Lung (tissue), 12 donors: ENCODE measurements around the gene MFN1. TPM values are rescaled to one million over a fixed set of nuclear protein-coding genes. Genes with fewer than 3 reads are reported as not detected.

Source experiments
- ATAC-seq: fragments of 200-7000 bp; cut with Tn5 transposase; one replicate; pipeline ENCODE4 v1.9.1; 2020; ENCODE audit warnings: moderate number of reproducible peaks; ENCODE audit not compliant: insufficient read depth, low FRiP score
- DNase-seq, 3 donors: peaks; one replicate each; pipeline ENCODE4 v3.0.0-alpha.2; 2013 to 2017
- H3K27ac ChIP-seq, 2 donors: one replicate each; pipeline ENCODE4 v1.5.1; 2013; ENCODE audit warnings: mild to moderate bottlenecking in 2 of 2, moderate library complexity in 2 of 2, control low read depth in 1 of 2, inconsistent platforms in 1 of 2, low read depth in 1 of 2, low read length in 1 of 2
- H3K27me3 ChIP-seq, 3 donors: one replicate each; pipeline ENCODE4 v1.5.1; 2013; ENCODE audit warnings: low read length in 2 of 3; ENCODE audit not compliant: control insufficient read depth in 3 of 3, insufficient read depth in 3 of 3
- H3K36me3 ChIP-seq, 4 donors: one replicate each; pipeline ENCODE4 v1.5.1; 2013; ENCODE audit warnings: low read length in 4 of 4, mild to moderate bottlenecking in 1 of 4, moderate library complexity in 1 of 4; ENCODE audit not compliant: control insufficient read depth in 4 of 4, insufficient read depth in 4 of 4
- H3K4me1 ChIP-seq, 5 donors: one replicate each; pipeline ENCODE4 v1.5.1; 2013; ENCODE audit warnings: low read length in 5 of 5, mild to moderate bottlenecking in 2 of 5, moderate library complexity in 1 of 5; ENCODE audit not compliant: control insufficient read depth in 5 of 5, insufficient read depth in 5 of 5
- H3K4me3 ChIP-seq: one replicate; pipeline ENCODE4 v1.5.1; 2013; ENCODE audit warnings: mild to moderate bottlenecking, control low read depth, moderate library complexity
- H3K9ac ChIP-seq, 2 donors: one replicate each; pipeline ENCODE4 v1.5.1; 2013; ENCODE audit warnings: low read length in 2 of 2, control low read depth in 1 of 2; ENCODE audit not compliant: insufficient read depth in 1 of 2
- H3K9me3 ChIP-seq, 4 donors: one replicate each; pipeline ENCODE4 v1.5.1; 2013; ENCODE audit warnings: low read length in 3 of 4, mild to moderate bottlenecking in 1 of 4, moderate library complexity in 1 of 4; ENCODE audit not compliant: control insufficient read depth in 4 of 4, insufficient read depth in 3 of 4
- WGBS, 2 donors: extraction: QIAGEN DNeasy Blood & Tissue Kit; methylation state at CpG; one replicate each; pipeline ENCODE4 v1.1.7; 2013; 5-methylcytosine and 5-hydroxymethylcytosine counted together
- polyA plus RNA-seq, 2 donors: library from polyadenylated mRNA; stranded (reverse); fragments of 200-250 nt; gene quantifications; one replicate each; pipeline ENCODE4 v1.2.1, GENCODE V29; 2013
- total RNA-seq, 2 donors: library from RNA; depleted of rRNA in 1 of 2; stranded (reverse); fragments of >200 nt in 1 of 2; gene quantifications; one replicate each; pipeline ENCODE4 v1.2.1, GENCODE V29; 2014 to 2021
- TF ChIP-seq, protein P1 (sequence below): IDR thresholded peaks from 2 replicates; pipeline ENCODE4 v1.5.1; 2012; ENCODE audit warnings: mild to moderate bottlenecking; ENCODE audit errors: control extremely low read depth, extremely low read depth
- donor health status: control.
- donor health status: control.
- donor health status: Bipolar disorder and iron deficiency.
- donor health status: healthy.
- donor health status: DM: yes; HTN: yes; CAD: no.

Gene MFN1
- total and polyA plus RNA-seq, 4 donors, result 13.2 to 108 (median 27.1) TPM

DNA sequence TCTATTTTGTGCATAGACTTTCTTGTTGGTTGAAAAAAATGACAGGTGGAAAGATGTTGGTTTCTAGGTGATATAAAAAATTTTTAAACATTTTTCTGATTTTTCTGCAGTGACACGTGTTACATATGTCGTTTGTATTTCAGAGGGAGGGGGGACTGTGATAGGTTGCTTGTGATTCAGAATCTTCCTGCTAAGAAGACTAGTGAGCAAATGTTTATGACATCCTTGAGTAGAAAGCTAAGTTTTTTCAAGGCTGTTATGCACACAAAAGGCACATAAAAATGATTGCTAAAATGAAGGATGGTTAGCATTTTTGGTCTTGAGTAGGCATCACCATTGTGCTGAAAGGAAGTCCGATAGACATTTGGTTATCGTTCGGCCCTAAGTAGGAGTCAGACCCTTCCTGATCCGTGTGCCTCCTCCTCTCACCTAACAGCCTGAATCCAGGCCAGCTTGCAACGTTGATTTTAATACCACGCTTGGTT lies 23.2 kb upstream of the MFN1 start:
- H3K4me3 ChIP-seq, result no peak overlapping the region
- no peaks in the 10 kb centered on the region for H3K9me3 ChIP-seq
- H3K4me1 ChIP-seq, result peaks cover 0 to 17% (median 4%) of the 10 kb centered on the region in 5 donors
- DNase-seq (peak in 2 of 3 donors; percentile 58), ATAC-seq (no peak)
- TF ChIP-seq, protein P1, sequence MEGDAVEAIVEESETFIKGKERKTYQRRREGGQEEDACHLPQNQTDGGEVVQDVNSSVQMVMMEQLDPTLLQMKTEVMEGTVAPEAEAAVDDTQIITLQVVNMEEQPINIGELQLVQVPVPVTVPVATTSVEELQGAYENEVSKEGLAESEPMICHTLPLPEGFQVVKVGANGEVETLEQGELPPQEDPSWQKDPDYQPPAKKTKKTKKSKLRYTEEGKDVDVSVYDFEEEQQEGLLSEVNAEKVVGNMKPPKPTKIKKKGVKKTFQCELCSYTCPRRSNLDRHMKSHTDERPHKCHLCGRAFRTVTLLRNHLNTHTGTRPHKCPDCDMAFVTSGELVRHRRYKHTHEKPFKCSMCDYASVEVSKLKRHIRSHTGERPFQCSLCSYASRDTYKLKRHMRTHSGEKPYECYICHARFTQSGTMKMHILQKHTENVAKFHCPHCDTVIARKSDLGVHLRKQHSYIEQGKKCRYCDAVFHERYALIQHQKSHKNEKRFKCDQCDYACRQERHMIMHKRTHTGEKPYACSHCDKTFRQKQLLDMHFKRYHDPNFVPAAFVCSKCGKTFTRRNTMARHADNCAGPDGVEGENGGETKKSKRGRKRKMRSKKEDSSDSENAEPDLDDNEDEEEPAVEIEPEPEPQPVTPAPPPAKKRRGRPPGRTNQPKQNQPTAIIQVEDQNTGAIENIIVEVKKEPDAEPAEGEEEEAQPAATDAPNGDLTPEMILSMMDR, result no peak
- WGBS, 2 donors, result 4% methylated on average over 8 of the region's 8 CpGs
- peak overlapping the region in 1 of 2 donors; percentile 39 for H3K27ac ChIP-seq
- H3K9ac ChIP-seq, result peak overlapping the region in 1 of 2 donors; percentile 78
- H3K27me3 ChIP-seq, result no peaks in the 10 kb centered on the region
- peaks cover 1 to 13% (median 8%) of the 10 kb centered on the region in 4 donors for H3K36me3 ChIP-seq

- H3K27me3 ChIP-seq, result no peaks in the 10 kb centered on the region
- H3K27ac ChIP-seq, result no peak overlapping the region
- no peaks in the 10 kb centered on the region for H3K9me3 ChIP-seq
- TF ChIP-seq, protein P1, result no peak
- H3K36me3 ChIP-seq, result peaks cover 13 to 45% (median 30%) of the 10 kb centered on the region in 4 donors
- H3K4me1 ChIP-seq, result peaks cover 0 to 4% (median 0%) of the 10 kb centered on the region in 5 donors
- H3K9ac ChIP-seq, result no peak overlapping the region
- no peak overlapping the region for H3K4me3 ChIP-seq
- DNase-seq (no peak), ATAC-seq (no peak)
- 89 to 95% methylated on average over 1 of the region's 1 CpG for WGBS, 2 donors
Observed at GRCh38 chr3:179330438-179330837, 17.1 kb upstream of the MFN1 start.

DNA sequence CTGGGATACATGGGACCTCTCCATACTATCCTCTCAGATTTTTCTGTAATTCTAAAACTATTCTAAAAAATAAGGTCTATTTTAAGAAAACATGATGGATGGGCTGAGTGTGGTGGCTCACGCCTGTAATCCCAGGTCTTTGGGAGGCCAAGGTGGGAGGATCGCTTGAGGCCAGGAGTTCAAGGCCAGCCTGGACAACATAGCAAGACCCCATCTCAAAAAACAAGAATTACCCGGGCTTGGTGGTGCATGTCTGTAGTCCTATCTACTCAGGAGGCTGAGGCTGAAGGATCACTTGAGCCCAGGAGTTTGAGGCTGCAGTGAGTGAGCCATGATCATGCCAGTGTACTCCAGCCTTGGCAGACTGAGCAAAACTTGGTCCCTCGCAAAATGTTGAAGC lies 15.3 kb upstream of the MFN1 start:
- Histone ChIP-seq H3K4me3 (no peak overlapping the region), H3K9ac (no peak overlapping the region), H3K4me1 (peaks cover 0 to 6% (median 0%) of the 10 kb centered on the region in 5 donors), H3K36me3 (peaks cover 12 to 45% (median 30%) of the 10 kb centered on the region in 4 donors), H3K9me3 (no peaks in the 10 kb centered on the region), H3K27me3 (no peaks in the 10 kb centered on the region), H3K27ac (no peak overlapping the region)
- TF ChIP-seq, protein P1, result no peak
- DNase-seq, result no peak
- 97 to 100% methylated on average over 4 of the region's 4 CpGs for WGBS, 2 donors
- ATAC-seq, result no peak

GRCh38 chr3:179333084-179333483 lies 14.4 kb upstream of the MFN1 start:
- TF ChIP-seq, protein P1, result no peak
- DNase-seq (no peak), ATAC-seq (no peak)
- no peak overlapping the region for H3K9ac ChIP-seq
- H3K27ac ChIP-seq, result no peak overlapping the region
- peaks cover 12 to 45% (median 30%) of the 10 kb centered on the region in 4 donors for H3K36me3 ChIP-seq
- H3K27me3 ChIP-seq, result no peaks in the 10 kb centered on the region
- no peak overlapping the region for H3K4me3 ChIP-seq
- 90 to 95% methylated on average over 2 of the region's 2 CpGs for WGBS, 2 donors
- H3K9me3 ChIP-seq, result no peaks in the 10 kb centered on the region
- peaks cover 0 to 6% (median 0%) of the 10 kb centered on the region in 5 donors for H3K4me1 ChIP-seq
